Spleen (tissue), 11 donors: ENCODE measurements around the gene SULT1C2. TPM values are rescaled to one million over a fixed set of nuclear protein-coding genes. Genes with fewer than 3 reads are reported as not detected.

Experiments
- DNase-seq: peaks from one replicate; pipeline ENCODE4 v3.0.0-alpha.2; 2020
- H3K27ac ChIP-seq, 8 donors: fragments of 200-600 bp; sonication (generic) in 7 of 8; 1 replicate in 4 of 8; 2 replicates in 4 of 8; pipeline versions ENCODE4 v1.5.0 to v1.8.0; 2016 to 2021; ENCODE audit warnings: inconsistent platforms in 4 of 8, mild to moderate bottlenecking in 4 of 8, moderate library complexity in 1 of 8
- H3K27me3 ChIP-seq, 7 donors: fragments of 200-600 bp; sonication (generic) in 6 of 7; replicated peaks in 1 of 7; 1 replicate in 4 of 7; 2 replicates in 3 of 7; pipeline versions ENCODE4 v1.5.0 to v1.8.0; 2016 to 2021; ENCODE audit warnings: inconsistent platforms in 3 of 7, mild to moderate bottlenecking in 1 of 7
- H3K36me3 ChIP-seq, 6 donors: fragments of 200-600 bp; sonication (generic) in 5 of 6; 1 replicate in 4 of 6; 2 replicates in 2 of 6; pipeline versions ENCODE4 v1.5.0 to v1.8.0; 2016 to 2021; ENCODE audit warnings: inconsistent platforms in 2 of 6
- H3K4me1 ChIP-seq, 6 donors: fragments of 200-600 bp; sonication (generic) in 5 of 6; 1 replicate in 3 of 6; 2 replicates in 3 of 6; pipeline versions ENCODE4 v1.5.0 to v1.8.0; 2016 to 2021; ENCODE audit warnings: inconsistent platforms in 3 of 6
- H3K4me3 ChIP-seq, 8 donors: fragments of 200-600 bp; sonication (generic) in 7 of 8; 1 replicate in 4 of 8; 2 replicates in 4 of 8; pipeline versions ENCODE4 v1.5.0 to v1.8.0; 2016 to 2021; ENCODE audit warnings: inconsistent platforms in 4 of 8, mild to moderate bottlenecking in 4 of 8, moderate library complexity in 2 of 8
- H3K9me3 ChIP-seq, 8 donors: fragments of 200-600 bp; sonication (generic) in 7 of 8; 1 replicate in 4 of 8; 2 replicates in 4 of 8; pipeline versions ENCODE4 v1.5.0 to v1.8.0; 2016 to 2021; ENCODE audit warnings: inconsistent platforms in 4 of 8
- CTCF ChIP-seq, 11 experiments: fragments of 200-600 bp in 7 of 11; fragments of 450-650 bp in 4 of 11; sonication (generic) in 4 of 11; IDR thresholded peaks in 8 of 11; conservative IDR thresholded peaks in 3 of 11; 1 replicate in 7 of 11; 2 replicates in 4 of 11; pipeline versions ENCODE4 v1.4.0 to v1.8.0; 2016 to 2021; ENCODE audit warnings: antibody characterized with exemption in 11 of 11, inconsistent platforms in 4 of 11, mild to moderate bottlenecking in 1 of 11
- POLR2A ChIP-seq, 3 donors: fragments of 450-650 bp; IDR thresholded peaks; one replicate each; pipeline ENCODE4 v1.5.1; 2017; ENCODE audit warnings: antibody characterized with exemption in 3 of 3, mild to moderate bottlenecking in 1 of 3
- POLR2AphosphoS5 ChIP-seq, 3 donors: sonication (generic); formaldehyde crosslinking; IDR thresholded peaks; one replicate each; pipeline ENCODE4 v1.5.1; 2017; ENCODE audit warnings: antibody characterized with exemption in 3 of 3
- WGBS, 5 donors: extraction: QIAGEN DNeasy Blood & Tissue Kit in 3 of 5; methylation state at CpG; one replicate each; pipeline versions ENCODE4 v1.1.5 to v1.1.7; 2013 to 2018; 5-methylcytosine and 5-hydroxymethylcytosine counted together
- intact Hi-C: fragments of 100-400 bp; cut with DNase I; formaldehyde crosslinking; loops from one replicate; pipeline ENCODE4 v1.15.0; 2023; ENCODE audit warnings: low total_unique reads
- polyA plus RNA-seq, 3 donors: library from polyadenylated mRNA; stranded (reverse); fragments of 200-250 nt; gene quantifications; one replicate each; pipeline ENCODE4 v1.2.1, GENCODE V29; 2013
- total RNA-seq, 7 donors: library from RNA; depleted of rRNA in 3 of 7; stranded (reverse); fragments of >200 nt in 3 of 7; fragmentation: NEBNext Ultra II Directional in 4 of 7; extraction: Animal tissue kit (Norgen Biotek cat#: 25700) in 4 of 7; gene quantifications; one replicate each; pipeline versions ENCODE4 v1.1.0 to v1.2.1, GENCODE V29; 2016 to 2021
- donor health status: healthy with polysubstance abuse.
- donor health status: DM: no; HTN: no; CAD: no; lungs with moderate emphysema.
- donor health status: DM: no; HTN: no; CAD: no.
- donor health status: Bipolar disorder and iron deficiency.
- donor health status: healthy.
- donor health status: DM: no; HTN: no; CAD: no.
- donor health status: DM: yes; HTN: yes; CAD: no.

SULT1C2 gene
- total and polyA plus RNA-seq, 10 donors: 0.17 to 2.7 (median 0.83) TPM; not detected in 1

DNA sequence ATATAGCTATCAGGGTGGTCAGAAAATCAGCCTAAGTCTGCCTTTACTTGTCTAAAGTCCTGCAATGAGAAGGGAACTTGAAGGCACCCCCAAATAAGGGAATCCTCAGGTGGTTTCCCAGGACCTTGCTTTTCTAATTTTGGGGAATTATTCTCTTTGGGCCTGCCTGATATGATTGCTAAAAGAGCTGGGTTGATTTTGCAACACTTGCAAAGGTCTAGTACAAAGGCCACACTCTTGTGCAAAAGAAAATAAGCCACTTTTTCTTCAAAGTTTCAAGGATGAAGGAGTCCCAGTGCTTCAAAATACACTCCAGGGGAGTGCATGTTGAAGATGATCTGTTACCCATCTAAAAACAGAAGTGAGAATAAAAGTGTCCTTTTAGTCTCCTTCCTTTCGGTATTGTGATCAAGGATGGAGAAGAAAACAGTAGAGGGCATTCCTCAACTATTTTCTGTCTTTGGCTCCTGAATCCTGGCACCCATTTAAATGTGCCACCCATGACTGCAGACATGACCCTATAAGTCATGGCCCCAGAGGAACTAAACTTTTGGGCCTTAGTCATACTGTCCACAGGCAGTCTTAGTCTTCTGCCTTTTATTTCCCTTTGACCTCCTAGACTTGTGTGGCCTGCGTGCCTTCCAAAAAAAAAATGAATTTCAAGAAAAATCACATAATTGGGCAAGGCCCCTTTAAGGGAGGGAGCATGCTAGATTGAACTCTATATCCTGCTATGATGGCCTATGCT, 43.9 kb upstream of the SULT1C2 start:
- peaks cover 0 to 16% (median 12%) of the 10 kb centered on the region in 8 donors for H3K9me3 ChIP-seq
- peaks cover 0 to 3% (median 0%) of the 10 kb centered on the region in 7 donors for H3K27me3 ChIP-seq
- 74 to 90% (median 84%) methylated on average over 2 of the region's 2 CpGs for WGBS, 5 donors
- DNase-seq: no peak
- H3K36me3 ChIP-seq: no peaks in the 10 kb centered on the region
- no peaks in the 10 kb centered on the region for H3K4me1 ChIP-seq
- no peak for TF ChIP-seq CTCF (IDR thresholded peaks at IDR 0.05 in 8 of 11, conservative IDR thresholded peaks at IDR 0.05 in 3 of 11)
- no peak for TF ChIP-seq POLR2AphosphoS5 (IDR thresholded peaks at IDR 0.05)
- no peak for TF ChIP-seq POLR2A (IDR thresholded peaks at IDR 0.05)
- no peak overlapping the region for H3K27ac ChIP-seq
- H3K4me3 ChIP-seq: no peak overlapping the region
- intact Hi-C loops: no loop called here

DNA sequence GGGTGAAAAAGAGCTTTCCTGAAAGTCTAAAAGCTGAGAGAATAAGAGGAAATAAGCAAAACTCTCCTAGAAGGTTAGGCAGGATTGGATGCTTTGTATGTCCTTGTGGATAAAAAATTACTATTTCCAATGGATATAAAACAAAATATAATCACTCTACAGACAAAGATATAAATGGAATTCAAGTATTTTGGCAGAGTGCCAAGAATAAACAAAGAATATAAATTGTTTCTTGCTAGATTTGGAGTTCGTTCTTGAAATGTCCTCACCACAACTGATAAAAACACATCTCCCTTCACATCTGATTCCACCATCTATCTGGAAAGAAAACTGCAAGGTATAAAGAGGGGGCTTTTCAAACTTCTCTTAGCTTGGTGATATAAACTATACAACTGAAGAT, 35.6 kb upstream of the SULT1C2 start:
- Histone ChIP-seq H3K36me3 (no peaks in the 10 kb centered on the region), H3K4me1 (no peaks in the 10 kb centered on the region), H3K9me3 (no peaks in the 10 kb centered on the region), H3K27me3 (no peaks in the 10 kb centered on the region), H3K27ac (no peak overlapping the region), H3K4me3 (no peak overlapping the region)
- TF ChIP-seq CTCF (IDR thresholded peaks at IDR 0.05 in 8 of 11, conservative IDR thresholded peaks at IDR 0.05 in 3 of 11) (no peak), POLR2A (IDR thresholded peaks at IDR 0.05) (no peak), POLR2AphosphoS5 (IDR thresholded peaks at IDR 0.05) (no peak)
- intact Hi-C loops: no loop called here
- 31 to 61% (median 51%) methylated on average over 1 of the region's 1 CpG for WGBS, 5 donors
- DNase-seq: no peak

DNA sequence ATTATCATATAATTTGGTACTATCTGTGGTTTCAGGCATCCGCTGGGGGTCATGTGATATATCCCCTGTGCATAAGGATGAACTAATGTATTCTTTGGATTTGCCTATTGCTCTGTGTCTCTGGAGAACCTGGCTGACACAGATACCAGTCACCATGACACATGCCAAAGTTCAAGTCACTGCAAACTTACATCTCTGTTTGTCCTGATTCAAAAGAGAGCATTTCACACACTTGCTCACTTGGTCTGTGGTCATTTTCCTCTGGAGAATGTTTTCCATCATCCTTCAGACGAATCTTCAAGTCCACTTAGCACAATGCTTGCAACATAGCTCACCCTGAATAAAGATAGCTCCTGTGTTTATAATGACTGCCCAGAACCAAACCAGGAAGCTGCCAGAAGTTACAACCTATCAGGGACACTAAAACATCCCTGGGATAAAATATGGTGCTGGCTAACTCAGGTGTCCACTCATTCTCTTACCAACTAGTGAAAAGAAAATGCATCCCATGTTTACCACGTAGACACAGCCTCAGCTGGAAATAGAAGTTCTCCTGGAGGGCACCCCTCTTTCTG, 30.9 kb upstream of the SULT1C2 start:
- intact Hi-C loops: no loop called here

More for the DNA sequence above, 30.9 kb upstream of the SULT1C2 start:
- H3K4me3 ChIP-seq: no peak overlapping the region
- no peaks in the 10 kb centered on the region for H3K4me1 ChIP-seq
- H3K27me3 ChIP-seq: peaks cover 0 to 4% (median 0%) of the 10 kb centered on the region in 7 donors
- no peak overlapping the region for H3K27ac ChIP-seq
- WGBS, 5 donors: 54 to 69% (median 58%) methylated on average over 3 of the region's 3 CpGs
- no peaks in the 10 kb centered on the region for H3K9me3 ChIP-seq
- TF ChIP-seq POLR2A (IDR thresholded peaks at IDR 0.05): no peak
- no peak for TF ChIP-seq CTCF (IDR thresholded peaks at IDR 0.05 in 8 of 11, conservative IDR thresholded peaks at IDR 0.05 in 3 of 11)
- TF ChIP-seq POLR2AphosphoS5 (IDR thresholded peaks at IDR 0.05): no peak
- H3K36me3 ChIP-seq: no peaks in the 10 kb centered on the region
- no peak for DNase-seq
